Measurements from ENCODE around the gene FUBP1. TPM values are rescaled to one million over a fixed set of nuclear protein-coding genes. Genes with fewer than 3 reads are reported as not detected.

FUBP1 gene
- total and polyA plus RNA-seq, 9 of the 15 experiments (the other 6 are each of a cell fraction or from before 2014, with no cell fraction given): 104 to 294 (median 213) TPM

DNA sequence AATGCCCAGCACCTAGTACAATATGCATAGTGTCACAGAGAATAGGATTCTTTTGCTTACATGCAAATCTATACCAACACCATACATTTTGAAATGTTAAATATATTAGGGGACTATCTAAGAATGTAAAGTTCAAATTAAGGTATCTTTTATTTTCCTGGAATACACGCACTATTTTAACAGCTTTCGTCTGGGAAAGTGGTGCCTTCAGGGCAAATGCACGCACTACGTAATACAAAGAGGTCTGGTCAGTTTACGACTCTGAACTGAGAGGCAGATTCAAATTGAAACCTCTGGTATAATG, 931 bp downstream of the FUBP1 start (continued):
- no peak for TF ChIP-seq CBFA2T2 (conservative IDR thresholded peaks at IDR 0.05)
- TF ChIP-seq, protein P1, sequence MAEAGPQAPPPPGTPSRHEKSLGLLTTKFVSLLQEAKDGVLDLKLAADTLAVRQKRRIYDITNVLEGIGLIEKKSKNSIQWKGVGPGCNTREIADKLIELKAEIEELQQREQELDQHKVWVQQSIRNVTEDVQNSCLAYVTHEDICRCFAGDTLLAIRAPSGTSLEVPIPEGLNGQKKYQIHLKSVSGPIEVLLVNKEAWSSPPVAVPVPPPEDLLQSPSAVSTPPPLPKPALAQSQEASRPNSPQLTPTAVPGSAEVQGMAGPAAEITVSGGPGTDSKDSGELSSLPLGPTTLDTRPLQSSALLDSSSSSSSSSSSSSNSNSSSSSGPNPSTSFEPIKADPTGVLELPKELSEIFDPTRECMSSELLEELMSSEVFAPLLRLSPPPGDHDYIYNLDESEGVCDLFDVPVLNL (CRISPR knock-in tag; IDR thresholded peaks at IDR 0.05; ENCODE audit: low read depth): no peak
- no peak for TF ChIP-seq GABPB2 (CRISPR knock-in tag; conservative IDR thresholded peaks at IDR 0.05)
- peak; percentile 63; the same call in 1 of the 2 replicates for TF ChIP-seq MYBL2 (IDR thresholded peaks at IDR 0.05; ENCODE audit: low read depth)
- no peak for TF ChIP-seq MYBL2 (CRISPR knock-in tag; IDR thresholded peaks at IDR 0.05; ENCODE audit: borderline replicate concordance)
- TF ChIP-seq BMI1 (IDR thresholded peaks at IDR 0.05; ENCODE audit: low read length): no peak
- no peak for TF ChIP-seq NRF1 (conservative IDR thresholded peaks at IDR 0.05 in 1 of 2, IDR thresholded peaks at IDR 0.05 in 1 of 2)
- no peak for TF ChIP-seq SP1 (CRISPR knock-in tag; IDR thresholded peaks at IDR 0.05)
- no peak for TF ChIP-seq ESRRA (IDR thresholded peaks at IDR 0.05; ENCODE audit: borderline replicate concordance, low read depth)
- no peak for TF ChIP-seq TAF1 (IDR thresholded peaks at IDR 0.05; ENCODE audit: control insufficient read depth, extremely low read depth, insufficient read depth, low read length, severe bottlenecking)
- no peak for TF ChIP-seq TCF7 (IDR thresholded peaks at IDR 0.05; ENCODE audit: borderline replicate concordance)
